ENCODE data around the gene ELOVL2.

GRCh38 chr6:11064836-11065235 is 20.7 kb upstream of the ELOVL2 start:
- TF ChIP-seq EZH2 (IDR thresholded peaks at IDR 0.05; ENCODE audit: borderline replicate concordance, low read depth, low read length, severe bottlenecking): no peak
- TF ChIP-seq CTCF (IDR thresholded peaks at IDR 0.05; ENCODE audit: borderline replicate concordance, extremely low read depth, low read length, poor library complexity, severe bottlenecking): no peak

Measured in DND-41 (cell line).